ENCODE data around the gene CABLES2.

The CABLES2 gene

DNA sequence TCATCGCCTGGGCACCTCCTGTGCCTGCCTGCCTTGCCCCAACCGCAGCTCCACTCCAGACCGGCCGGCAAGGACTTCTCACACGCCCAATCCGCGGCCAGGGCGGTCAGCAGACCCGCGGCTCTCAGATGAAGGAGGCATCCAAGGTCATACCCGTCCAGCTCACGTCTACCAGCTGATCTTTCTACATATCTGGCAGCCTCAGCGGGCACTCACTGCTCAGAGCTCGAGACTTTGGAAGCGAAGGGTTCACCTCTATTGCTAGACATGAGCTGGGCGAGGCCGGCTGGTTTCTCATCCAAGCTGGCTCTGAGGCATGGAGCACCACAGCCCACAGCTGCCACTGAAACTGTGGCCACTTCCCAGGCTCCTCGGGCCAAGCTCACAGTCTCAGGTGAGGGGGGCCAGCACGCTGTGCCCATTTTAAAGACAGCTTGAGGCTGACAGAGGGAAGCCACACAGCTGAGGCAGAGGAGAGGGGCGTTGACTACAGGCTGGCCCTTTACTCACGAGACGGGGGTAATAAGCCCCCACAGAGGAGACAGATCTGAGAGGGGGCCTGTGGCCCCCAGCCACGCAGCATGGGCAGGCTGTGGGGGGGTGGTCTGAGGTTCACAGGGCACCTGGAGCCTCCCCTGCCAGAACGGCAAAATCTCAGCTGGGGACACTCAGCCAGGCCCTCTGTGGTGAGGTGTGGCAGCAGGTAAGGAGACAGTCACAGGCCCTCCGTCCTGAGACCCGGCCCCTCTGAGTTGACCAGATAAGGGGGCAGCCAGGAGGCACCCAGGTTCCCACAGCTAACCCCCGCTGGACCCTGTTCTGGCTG is 42.0 kb downstream of the CABLES2 start:
- DNase-seq (ENCODE audit: low spot score), result no peak
- TF ChIP-seq, protein P1, sequence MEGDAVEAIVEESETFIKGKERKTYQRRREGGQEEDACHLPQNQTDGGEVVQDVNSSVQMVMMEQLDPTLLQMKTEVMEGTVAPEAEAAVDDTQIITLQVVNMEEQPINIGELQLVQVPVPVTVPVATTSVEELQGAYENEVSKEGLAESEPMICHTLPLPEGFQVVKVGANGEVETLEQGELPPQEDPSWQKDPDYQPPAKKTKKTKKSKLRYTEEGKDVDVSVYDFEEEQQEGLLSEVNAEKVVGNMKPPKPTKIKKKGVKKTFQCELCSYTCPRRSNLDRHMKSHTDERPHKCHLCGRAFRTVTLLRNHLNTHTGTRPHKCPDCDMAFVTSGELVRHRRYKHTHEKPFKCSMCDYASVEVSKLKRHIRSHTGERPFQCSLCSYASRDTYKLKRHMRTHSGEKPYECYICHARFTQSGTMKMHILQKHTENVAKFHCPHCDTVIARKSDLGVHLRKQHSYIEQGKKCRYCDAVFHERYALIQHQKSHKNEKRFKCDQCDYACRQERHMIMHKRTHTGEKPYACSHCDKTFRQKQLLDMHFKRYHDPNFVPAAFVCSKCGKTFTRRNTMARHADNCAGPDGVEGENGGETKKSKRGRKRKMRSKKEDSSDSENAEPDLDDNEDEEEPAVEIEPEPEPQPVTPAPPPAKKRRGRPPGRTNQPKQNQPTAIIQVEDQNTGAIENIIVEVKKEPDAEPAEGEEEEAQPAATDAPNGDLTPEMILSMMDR (IDR thresholded peaks at IDR 0.05; ENCODE audit: extremely low read depth, missing control alignments), result no peak

DNA sequence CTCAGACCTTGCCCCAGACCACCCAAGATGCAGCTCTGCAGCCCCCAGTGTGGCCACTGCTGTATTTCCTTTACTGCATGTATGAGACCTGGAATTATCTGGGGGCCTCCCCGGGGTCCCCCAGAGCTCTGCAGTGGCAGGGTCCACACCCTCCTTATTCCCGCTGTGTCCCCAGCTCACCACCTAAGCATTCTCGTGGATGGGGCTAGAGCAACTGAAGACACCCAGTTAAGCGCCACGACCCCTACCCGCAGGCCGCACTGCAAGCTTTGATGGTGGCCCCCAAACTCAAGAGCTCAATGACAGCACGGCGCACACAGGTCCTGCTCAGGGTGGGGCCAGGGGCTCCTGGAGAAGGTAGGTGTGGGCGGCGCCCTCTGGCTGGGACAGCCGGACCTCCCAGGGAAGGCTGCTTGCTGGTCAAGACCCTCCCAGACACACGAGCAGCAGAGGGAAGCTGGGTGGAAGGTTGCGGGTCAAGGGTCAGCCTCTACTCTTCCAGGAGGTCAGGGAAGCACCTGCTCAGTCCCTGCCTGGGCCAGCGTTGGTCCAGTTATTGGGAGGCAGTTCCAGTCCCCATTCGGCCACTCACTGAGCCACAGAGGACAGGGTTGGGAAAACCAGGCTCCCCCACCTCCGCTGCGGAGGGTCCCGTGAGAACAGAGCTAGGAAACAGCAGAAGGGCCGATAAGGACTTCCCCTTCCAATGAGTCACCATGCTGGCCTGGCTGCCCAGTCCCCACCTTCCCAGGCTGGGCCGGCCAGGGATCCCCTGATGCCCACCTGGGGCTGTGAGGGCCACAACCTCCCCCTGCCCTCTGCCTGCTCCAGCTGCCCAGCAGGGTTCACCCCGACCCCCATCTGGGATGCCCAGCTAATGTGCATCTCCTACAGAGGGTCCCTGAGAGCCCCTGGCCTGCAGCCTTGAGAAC is 42.9 kb downstream of the CABLES2 start:
- no peak for DNase-seq (ENCODE audit: low spot score)
- TF ChIP-seq, protein P1 (IDR thresholded peaks at IDR 0.05; ENCODE audit: extremely low read depth, missing control alignments), result no peak

DNA sequence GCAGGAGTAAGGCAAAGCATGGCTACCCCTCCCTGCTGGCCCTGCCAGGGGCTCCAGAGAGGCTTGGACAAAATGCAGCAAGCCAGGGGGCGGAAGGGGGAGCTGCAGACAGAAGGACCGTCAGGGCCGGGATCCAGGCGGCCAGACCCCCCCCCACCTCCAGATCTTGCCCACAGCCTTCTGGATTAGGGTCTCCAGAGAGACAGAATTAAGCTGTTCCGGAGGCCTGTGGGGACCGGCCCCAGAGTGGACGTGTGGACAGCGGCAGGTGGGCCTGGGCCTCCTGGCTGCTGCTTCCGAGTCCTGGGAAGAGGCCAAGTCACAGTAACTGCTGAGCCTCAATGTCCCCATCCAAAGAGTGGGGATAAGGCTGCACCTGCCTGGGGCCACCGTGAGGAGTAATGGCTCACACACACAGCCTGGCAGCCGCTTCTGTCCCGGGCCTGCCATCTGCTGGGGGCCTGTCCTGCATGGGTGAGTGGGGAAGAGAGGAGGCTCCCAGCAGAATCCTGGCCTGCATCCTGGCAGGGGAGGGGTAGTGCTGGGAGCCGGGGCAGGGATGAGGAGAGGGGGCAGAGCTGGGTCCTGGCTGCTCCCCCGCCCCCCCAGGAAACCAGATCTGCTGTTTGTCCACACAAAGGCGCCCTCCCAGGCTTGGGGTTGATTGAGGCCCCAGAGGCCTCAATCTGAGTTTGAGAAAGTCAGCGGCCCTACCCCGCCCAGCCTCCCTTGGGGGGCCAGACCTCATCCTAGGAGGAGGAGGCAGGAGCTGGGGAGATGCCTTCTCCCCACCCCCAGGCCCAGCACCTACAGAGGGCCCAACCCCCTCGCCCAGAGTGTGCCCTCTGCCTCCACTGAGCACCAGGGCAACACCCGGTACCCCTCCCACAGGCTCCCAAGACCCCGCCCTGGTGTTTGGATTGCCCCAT is 43.8 kb downstream of the CABLES2 start:
- TF ChIP-seq, protein P1 (IDR thresholded peaks at IDR 0.05; ENCODE audit: extremely low read depth, missing control alignments), result no peak
- no peak for DNase-seq (ENCODE audit: low spot score)

DNA sequence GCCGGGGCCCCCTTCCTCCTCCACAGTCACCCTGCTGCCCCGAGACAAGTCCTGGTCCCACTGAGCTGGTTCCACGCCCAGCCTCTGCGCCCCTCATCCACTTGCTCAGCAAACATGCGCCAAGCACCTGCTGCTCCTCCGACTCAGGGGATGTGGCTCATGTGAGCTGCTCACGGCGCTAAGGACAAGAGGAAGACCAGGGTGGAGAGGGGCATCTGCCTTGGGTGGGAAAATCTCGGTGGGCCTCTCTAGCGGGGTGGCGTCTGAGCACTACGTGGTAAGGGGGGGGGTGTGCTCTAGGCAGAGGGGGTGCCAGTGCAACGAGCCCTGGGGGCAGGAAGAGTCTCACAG is 44.5 kb downstream of the CABLES2 start:
- TF ChIP-seq, protein P1 (IDR thresholded peaks at IDR 0.05; ENCODE audit: extremely low read depth, missing control alignments), result no peak
- DNase-seq (ENCODE audit: low spot score), result no peak

DNA sequence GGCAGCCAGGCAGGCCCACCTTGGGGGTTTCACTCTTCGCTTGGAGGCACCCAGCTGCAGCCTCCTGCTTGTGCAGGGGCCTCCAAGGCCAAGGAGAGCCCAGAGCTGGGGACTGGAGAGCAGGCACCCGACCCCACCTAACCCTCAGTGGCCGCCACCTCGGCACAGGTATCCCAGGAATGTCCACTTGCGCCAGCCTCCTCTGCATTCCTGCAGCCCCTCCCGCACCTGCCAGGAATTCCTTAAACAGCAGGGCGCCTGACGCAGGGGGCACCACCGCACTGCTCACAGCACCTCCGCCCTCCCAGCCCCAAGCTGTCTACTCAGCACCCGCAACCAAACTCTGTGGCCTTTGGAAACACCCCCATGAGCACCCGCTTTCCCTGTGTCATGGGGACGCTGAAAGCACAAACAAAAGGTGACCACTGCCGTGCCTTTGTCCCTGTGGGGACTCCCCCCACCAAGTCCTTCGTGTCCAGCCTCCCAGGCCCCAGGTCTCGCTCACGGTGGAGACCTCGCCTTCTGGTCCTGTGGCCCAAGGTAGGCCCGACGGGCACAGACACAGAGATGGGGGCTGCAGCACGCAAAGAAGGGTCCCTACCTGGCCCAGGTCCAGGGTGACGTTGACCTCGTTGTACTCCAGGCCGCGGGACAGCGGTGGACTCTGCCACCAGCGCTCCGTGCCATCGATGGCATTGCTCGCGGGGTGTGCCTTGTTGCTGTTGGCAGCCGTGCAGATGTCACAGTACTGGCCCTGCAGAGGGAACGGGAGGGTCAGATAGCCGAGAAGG is 45.1 kb downstream of the CABLES2 start:
- TF ChIP-seq, protein P1 (IDR thresholded peaks at IDR 0.05; ENCODE audit: extremely low read depth, missing control alignments), result no peak
- DNase-seq (ENCODE audit: low spot score), result no peak
